ENCODE measurements around the gene RHOB.

The RHOB gene

GRCh38 chr2:20439503-20439902 is 7.4 kb upstream of the RHOB start:
- DNase-seq, result peak; percentile 36

GRCh38 chr2:20440001-20440560 is 6.8 kb upstream of the RHOB start:
- DNase-seq, result no peak

DNA sequence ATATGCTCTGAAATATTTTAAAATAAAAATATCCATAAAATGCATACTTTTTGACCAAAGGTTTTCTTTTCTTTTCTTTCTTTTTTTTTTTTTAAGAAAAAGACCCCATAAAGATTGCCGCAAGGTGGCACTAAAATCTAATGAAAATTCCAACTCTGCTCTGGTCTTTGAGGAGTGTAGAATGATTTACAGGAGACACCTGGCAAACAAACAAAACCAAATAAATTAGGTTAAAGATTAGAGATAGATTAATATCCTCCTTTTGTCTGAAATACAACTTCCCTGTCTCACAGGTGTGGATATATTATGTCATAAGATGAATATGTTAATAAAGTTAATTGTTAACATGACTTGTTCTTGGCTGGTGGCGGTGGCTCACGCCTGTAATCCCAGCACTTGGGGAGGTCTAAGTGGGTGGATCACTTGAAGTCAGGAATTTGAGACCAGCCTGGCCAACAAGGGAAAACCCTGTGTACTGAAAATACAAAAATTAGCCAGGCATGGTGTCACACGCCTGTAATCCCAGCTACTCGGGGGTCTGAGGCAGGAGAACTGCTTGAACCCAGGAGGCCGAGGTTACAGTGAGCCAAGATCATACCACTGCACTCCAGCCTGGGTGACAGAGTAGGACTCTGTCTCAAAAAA is 3.5 kb upstream of the RHOB start:
- DNase-seq, result peak; percentile 53

GRCh38 chr2:20444101-20444992 is 2.5 kb upstream of the RHOB start:
- DNase-seq, result no peak

DNA sequence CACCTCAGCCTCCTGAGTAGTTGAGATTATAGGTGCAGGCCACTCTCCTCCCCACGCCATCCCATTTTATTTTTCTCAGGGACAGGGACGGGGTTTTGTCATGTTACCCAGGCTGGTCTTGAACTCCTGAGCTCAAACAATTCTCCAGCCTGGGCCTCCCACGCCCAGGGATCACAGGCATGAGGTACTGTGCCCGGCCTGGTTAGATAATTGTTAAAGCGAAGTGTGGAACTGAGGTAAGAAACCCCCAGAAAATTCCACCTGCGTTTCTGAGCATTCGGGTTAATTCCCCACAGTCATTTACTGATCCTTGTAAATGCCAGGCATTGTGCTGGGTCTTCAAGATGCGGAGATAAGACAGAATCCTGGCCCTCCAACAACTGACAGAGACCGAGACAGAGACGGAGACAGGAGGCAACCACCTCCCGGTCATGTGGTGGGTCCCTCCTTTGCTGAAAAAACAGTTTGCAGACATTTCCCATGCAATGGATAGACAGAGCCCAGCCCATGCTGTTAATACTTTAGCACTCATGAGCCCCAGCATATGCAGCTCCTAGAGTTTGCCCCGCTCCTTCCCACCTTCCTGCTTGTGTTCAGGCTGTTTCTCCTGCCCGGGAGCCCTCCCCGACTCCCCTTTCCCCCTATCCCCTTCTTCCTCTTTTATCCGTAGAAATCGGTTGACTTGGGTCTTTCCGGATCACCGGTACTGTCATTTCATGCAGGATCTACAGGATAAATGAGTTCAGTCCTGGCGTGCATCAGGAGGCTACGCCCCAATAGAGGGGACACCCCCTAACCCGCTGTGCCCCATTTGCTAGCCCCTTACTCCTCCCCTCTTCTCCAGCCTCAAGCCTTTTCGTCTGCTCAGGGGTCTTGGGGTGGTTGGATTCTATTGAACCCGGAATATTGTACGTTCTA is 1.6 kb upstream of the RHOB start:
- DNase-seq, result no peak

GRCh38 chr2:20446255-20446916 is 488 bp upstream of the RHOB start:
- no peak for DNase-seq

DNA sequence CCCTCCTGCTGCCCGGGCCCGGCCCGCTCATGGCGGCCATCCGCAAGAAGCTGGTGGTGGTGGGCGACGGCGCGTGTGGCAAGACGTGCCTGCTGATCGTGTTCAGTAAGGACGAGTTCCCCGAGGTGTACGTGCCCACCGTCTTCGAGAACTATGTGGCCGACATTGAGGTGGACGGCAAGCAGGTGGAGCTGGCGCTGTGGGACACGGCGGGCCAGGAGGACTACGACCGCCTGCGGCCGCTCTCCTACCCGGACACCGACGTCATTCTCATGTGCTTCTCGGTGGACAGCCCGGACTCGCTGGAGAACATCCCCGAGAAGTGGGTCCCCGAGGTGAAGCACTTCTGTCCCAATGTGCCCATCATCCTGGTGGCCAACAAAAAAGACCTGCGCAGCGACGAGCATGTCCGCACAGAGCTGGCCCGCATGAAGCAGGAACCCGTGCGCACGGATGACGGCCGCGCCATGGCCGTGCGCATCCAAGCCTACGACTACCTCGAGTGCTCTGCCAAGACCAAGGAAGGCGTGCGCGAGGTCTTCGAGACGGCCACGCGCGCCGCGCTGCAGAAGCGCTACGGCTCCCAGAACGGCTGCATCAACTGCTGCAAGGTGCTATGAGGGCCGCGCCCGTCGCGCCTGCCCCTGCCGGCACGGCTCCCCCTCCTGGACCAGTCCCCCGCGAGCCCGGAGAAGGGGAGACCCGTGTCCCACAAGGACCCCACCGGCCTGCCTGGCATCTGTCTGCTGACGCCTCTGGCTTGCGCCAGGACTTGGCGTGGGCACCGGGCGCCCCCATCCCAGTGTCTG is 767 bp downstream of the RHOB start:
- DNase-seq, result peak; percentile 38

DNA sequence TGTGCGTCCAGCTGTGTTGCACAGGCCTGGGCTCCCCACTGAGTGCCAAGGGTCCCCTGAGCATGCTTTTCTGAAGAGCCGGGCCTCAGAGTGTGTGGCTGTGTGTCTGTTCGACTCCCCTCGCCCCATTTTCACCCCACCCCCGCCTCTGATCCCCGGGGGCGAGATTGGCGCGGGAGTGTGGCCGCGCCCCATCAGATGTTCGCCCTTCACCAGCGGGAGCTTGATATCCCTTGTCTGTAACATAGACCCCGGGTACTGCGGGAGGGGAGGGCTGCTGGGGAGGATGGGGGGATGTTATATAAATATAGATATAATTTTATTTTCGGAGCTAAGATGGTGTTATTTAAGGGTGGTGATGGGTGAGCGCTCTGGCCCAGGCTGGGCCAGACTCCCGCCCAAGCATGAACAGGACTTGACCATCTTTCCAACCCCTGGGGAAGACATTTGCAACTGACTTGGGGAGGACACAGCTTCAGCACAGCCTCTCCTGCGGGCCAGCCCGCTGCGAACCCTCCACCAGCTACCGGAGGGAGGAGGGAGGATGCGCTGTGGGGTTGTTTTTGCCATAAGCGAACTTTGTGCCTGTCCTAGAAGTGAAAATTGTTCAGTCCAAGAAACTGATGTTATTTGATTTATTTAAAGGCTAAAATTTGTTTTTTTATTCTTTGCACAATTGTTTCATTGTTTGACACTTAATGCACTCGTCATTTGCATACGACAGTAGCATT is 1.5 kb downstream of the RHOB start:
- no peak for DNase-seq

- no peak for DNase-seq
Measured at GRCh38 chr2:20448977-20449306, 2.1 kb downstream of the RHOB start.

DNA sequence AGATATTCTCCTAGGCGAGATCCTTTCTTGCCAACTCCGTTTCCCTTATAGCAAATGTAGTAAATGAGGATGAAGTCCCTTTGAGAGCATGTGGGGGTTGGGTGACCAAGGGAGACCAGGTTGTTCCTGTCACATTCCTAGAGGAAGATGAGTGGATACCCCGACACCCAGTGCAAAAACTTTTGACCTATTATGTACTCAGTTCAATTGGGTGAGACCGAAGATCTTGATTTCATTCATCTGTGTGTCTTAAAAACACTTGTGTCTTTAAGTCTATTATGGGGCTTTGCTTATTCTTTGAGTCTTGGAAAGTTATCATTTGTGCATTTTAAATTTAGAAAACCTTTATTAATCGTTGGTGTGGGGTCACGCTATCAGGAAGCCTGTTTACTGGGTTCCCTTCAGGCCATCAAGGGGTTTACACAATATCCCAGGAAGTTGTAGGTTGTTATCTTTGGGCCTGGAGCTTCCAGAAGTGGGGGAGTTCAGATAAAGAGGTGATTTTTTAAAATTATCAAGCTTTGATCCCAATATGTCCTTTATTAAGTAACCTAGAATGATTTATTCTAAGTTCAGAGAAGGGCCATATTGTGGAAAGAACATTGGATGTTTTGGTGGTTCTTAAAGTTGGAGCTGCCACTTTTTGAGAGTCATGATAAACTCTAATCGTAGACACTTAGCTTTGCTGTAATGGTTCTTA is 2.8 kb downstream of the RHOB start:
- peak; percentile 6 for DNase-seq

DNA sequence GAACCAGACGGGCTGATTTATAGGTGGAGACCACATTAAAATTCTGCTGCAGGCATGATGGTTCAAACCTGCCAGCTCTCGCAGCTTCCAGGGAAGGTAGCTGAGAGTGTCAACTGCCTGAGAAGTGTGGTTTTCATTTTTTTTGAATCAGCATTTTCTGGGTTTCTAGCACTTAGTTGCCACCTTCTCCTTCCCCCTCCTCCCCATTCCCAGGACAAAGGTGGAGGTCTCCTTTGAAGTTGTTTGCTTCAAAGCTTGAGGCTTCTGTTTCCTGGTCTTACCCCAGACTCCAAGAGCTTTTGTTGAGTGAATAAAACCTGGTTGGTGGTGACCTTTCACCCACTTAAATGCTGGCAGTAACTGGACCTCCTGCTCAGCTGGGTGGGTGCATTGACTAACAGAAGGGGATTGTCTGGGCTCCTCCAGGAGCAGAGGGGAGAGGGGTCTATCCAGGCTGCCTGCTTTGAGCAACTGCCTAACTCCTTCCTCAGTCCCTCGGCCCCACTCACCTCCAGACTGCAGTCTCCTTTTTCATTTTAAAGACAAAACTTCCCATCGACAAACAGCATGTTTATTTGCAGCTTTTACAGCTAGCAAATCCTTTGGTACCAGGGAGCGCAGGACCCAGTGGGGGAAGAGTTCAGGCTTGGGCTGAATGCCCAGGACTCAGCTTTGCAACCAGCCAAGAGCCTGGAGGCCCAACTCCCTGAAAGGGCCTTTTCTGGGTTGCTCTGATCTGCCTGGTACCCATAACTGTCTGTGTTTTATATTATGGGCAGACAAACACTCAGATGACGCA is 3.5 kb downstream of the RHOB start:
- DNase-seq, result no peak

DNA sequence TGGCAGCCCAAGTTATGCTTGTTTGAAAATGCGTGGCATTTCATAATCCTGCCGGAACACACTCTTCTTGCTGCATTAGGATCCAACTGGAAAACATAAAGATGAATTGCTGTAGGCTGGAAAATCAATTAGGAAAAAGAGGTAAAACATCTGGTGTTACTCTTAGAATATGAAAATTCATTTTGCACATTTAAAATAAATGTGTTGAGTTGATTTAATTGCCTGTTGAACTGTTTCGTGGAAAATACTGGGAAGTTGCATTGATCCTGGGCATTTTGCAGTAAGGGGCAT is 4.1 kb downstream of the RHOB start:
- DNase-seq, result no peak

DNA sequence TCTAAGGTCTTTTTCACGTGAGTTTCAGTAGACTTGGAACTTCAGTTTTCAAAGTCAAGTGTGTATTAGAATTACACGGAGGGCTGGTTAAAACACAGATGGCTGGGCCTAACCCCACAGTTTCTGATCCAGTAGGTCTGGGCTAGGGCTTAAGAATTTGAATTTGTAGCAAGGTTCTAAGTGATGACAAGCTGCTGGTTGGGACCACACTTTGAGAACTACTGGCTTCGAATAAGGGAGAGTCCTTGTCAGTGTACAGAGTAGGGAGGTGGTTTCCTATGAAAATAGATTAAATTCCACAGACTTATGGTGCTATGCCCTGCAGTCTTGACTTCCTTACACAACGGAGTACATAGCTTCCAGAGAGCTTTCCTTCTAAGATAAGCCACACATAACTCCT is 4.5 kb downstream of the RHOB start:
- no peak for DNase-seq

GRCh38 chr2:20451761-20452499 is 5.1 kb downstream of the RHOB start:
- no peak for DNase-seq

GRCh38 chr2:20452551-20452950 is 5.7 kb downstream of the RHOB start:
- no peak for DNase-seq

GRCh38 chr2:20453087-20453486 is 6.2 kb downstream of the RHOB start:
- DNase-seq, result no peak

DNA sequence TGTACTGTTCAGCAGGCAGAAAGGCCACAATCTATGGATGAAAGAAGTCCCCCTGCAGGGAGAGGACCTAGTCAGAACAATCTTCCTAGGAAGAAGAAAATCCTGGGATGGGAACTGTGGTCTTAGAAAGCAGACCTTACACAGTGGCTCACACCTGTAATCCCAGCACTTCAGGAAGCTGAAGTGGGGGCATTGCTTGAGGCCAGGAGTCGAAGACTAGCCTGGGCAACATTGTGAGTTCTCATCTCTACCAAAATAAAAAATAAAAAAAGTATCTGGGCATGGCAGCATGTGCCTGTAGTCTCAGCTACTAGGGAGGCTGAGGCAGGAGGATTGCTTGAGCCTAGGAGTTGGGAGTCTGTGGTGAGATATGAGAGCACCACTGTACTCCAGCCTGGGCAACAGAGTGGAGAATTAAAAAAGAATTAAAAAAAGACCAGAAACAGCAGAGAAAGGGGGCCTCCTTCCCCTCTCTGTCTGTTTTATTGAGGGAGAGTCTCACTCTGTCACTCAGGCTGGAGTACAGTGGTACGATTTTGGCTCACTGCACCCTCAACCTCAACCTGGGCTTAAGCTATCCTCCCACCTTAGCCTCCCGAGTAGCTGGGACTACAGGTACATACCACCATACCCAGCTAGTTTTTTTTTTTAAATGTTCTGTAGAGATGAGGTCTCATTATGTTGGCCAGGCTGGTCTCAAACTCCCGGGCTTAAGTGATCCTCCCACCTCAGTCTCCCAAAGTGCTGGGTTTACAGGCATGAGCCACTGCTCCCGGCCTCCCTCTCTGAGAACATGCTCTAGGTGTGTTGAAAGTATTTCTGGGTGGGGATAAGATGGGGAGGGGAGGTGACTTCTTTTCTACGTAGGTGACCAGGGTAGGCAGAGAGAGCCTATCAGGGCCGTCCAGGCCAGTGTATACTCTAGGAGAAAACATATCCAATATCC is 7.4 kb downstream of the RHOB start:
- DNase-seq, result no peak

GRCh38 chr2:20455076-20455587 is 8.3 kb downstream of the RHOB start:
- DNase-seq, result no peak
